GM12878 (cell line): ENCODE results near the gene CEP120. TPM values are rescaled to one million over a fixed set of nuclear protein-coding genes. Genes with fewer than 3 reads are reported as not detected.

Experiments
- ATAC-seq: fragments of 200-7000 bp; cut with Tn5 transposase; 3 replicates; pipeline ENCODE4 v1.9.1; 2020; ENCODE audit warnings: mild to moderate bottlenecking, moderate library complexity
- BruUV-seq: library from RNA; stranded (reverse); fragments of 400-500 nt; replicated peaks from 2 replicates; lab custom pipeline; 2021; lab: Mats Ljungman, UMichigan
- CTCF ChIA-PET: fragments of 300-600 bp; sonication (Branson Sonifier 250); formaldehyde crosslinking; extraction: SDS; loops from one replicate; lab custom pipeline; 2021; ENCODE audit warnings: inconsistent platforms; lab: Yijun Ruan, JAX
- POLR2A ChIA-PET: fragments of 350-600 bp; formaldehyde crosslinking; extraction: SDS; loops from one replicate; lab custom pipeline; 2021; ENCODE audit warnings: inconsistent platforms; lab: Charles Lee
- RAD21 ChIA-PET: fragments of 300-600 bp; sonication (Branson Sonifier 250); formaldehyde crosslinking; loops from one replicate; lab custom pipeline; 2023; ENCODE audit warnings: antibody characterized with exemption; ENCODE audit not compliant: unreplicated experiment; lab: Charles Lee
- SMC1A ChIA-PET: fragments of 300-600 bp; sonication (Branson Sonifier 250); formaldehyde crosslinking; loops from one replicate; lab custom pipeline; 2023; ENCODE audit not compliant: unreplicated experiment, uncharacterized antibody; lab: Charles Lee
- DNase-seq: peaks from one replicate; pipeline ENCODE4 v3.0.0-alpha.2; 2011; ENCODE audit warnings: low read depth, low spot score
- FAIRE-seq: peaks from 3 replicates; lab custom pipeline; 2011; peaks lifted over from hg19 to GRCh38; lab: Jason Lieb, UNC
- H2AFZ ChIP-seq: 2 replicates; pipeline ENCODE4 v1.6.0; 2011; ENCODE audit warnings: low read depth, low read length, control low read depth; ENCODE audit not compliant: control insufficient read depth
- H3K27ac ChIP-seq: 2 replicates; pipeline ENCODE4 v1.5.1; 2011; ENCODE audit warnings: control low read depth; ENCODE audit not compliant: control insufficient read depth, insufficient read depth
- H3K27me3 ChIP-seq, 2 experiments: replicated peaks in 1 of 2; 2 replicates each; pipeline versions ENCODE4 v1.6.0 to v1.6.1; 2011; ENCODE audit warnings: low read length in 1 of 2; ENCODE audit not compliant: control insufficient read depth in 2 of 2, insufficient read depth in 2 of 2
- H3K36me3 ChIP-seq, 2 experiments: 2 replicates each; pipeline ENCODE4 v1.5.1; 2011; ENCODE audit warnings: low read length in 1 of 2; ENCODE audit not compliant: control insufficient read depth in 2 of 2, insufficient read depth in 2 of 2
- H3K4me1 ChIP-seq: 2 replicates; pipeline ENCODE4 v1.6.1; 2011; ENCODE audit warnings: mild to moderate bottlenecking, low read length, moderate library complexity, mixed read lengths; ENCODE audit not compliant: control insufficient read depth, insufficient read depth
- H3K4me2 ChIP-seq: 2 replicates; pipeline ENCODE4 v1.6.0; 2011; ENCODE audit warnings: control low read depth; ENCODE audit not compliant: control insufficient read depth, insufficient read depth
- H3K4me3 ChIP-seq: fragments of 200-600 bp; sonication (generic); 2 replicates; pipeline ENCODE4 v1.5.1; 2016
- H3K79me2 ChIP-seq: 2 replicates; pipeline ENCODE4 v1.6.0; 2011; ENCODE audit warnings: low read length; ENCODE audit not compliant: control insufficient read depth, insufficient read depth
- H3K9ac ChIP-seq: 2 replicates; pipeline ENCODE4 v1.8.0; 2011; ENCODE audit warnings: low read length, control low read depth, mixed read lengths; ENCODE audit not compliant: control insufficient read depth, insufficient read depth
- H3K9me3 ChIP-seq: replicated peaks from 3 replicates; pipeline ENCODE4 v1.5.1; 2011; ENCODE audit warnings: mild to moderate bottlenecking, low read length; ENCODE audit not compliant: control insufficient read depth, insufficient read depth
- H4K20me1 ChIP-seq: 2 replicates; pipeline ENCODE4 v1.6.0; 2011; ENCODE audit not compliant: control insufficient read depth, insufficient read depth
- GATAD2B ChIP-seq: fragments of 450-650 bp; conservative IDR thresholded peaks from 2 replicates; pipeline ENCODE4 v1.6.1; 2017; ENCODE audit warnings: low read depth, mild to moderate bottlenecking, moderate library complexity
- HDAC2 ChIP-seq: fragments of 200-600 bp; sonication (generic); IDR thresholded peaks from 2 replicates; pipeline ENCODE4 v1.6.1; 2017
- MYB ChIP-seq: fragments of 150-350 bp; IDR thresholded peaks from 2 replicates; pipeline ENCODE4 v1.6.1; 2014; ENCODE audit warnings: mild to moderate bottlenecking, low read depth, low read length, borderline replicate concordance
- NR2C1 ChIP-seq: fragments of 450-650 bp; IDR thresholded peaks from 2 replicates; pipeline ENCODE4 v1.6.1; 2017; ENCODE audit warnings: antibody characterized with exemption, mild to moderate bottlenecking, moderate library complexity
- PAX5 ChIP-seq: IDR thresholded peaks from 2 replicates; pipeline ENCODE4 v1.6.1; 2011; ENCODE audit warnings: low read depth, low read length, borderline replicate concordance
- PAX8 ChIP-seq: fragments of 450-650 bp; IDR thresholded peaks from 2 replicates; pipeline ENCODE4 v1.6.1; 2017; ENCODE audit warnings: mild to moderate bottlenecking, moderate library complexity
- POLR2A ChIP-seq: IDR thresholded peaks from 2 replicates; pipeline ENCODE4 v1.6.1; 2011; ENCODE audit warnings: low read depth, mild to moderate bottlenecking, low read length
- POLR2AphosphoS2 ChIP-seq: IDR thresholded peaks from 2 replicates; pipeline ENCODE4 v1.6.1; 2011; ENCODE audit warnings: low read depth, mild to moderate bottlenecking, low read length, improper control_type of control experiment, moderate library complexity
- SMARCA5 ChIP-seq: fragments of 450-650 bp; IDR thresholded peaks from 2 replicates; pipeline ENCODE4 v1.6.1; 2017; ENCODE audit warnings: mild to moderate bottlenecking
- SREBF2 ChIP-seq: IDR thresholded peaks from 2 replicates; pipeline ENCODE4 v1.6.1; 2012; ENCODE audit warnings: mild to moderate bottlenecking, low read length
- SUPT20H ChIP-seq: IDR thresholded peaks from 2 replicates; pipeline ENCODE4 v1.6.1; 2011; ENCODE audit warnings: low read depth, mild to moderate bottlenecking, low read length, moderate library complexity, borderline replicate concordance; ENCODE audit not compliant: control insufficient read depth
- TBL1XR1 ChIP-seq: IDR thresholded peaks from 2 replicates; pipeline ENCODE4 v1.6.1; 2012; ENCODE audit warnings: low read depth, low read length, improper control_type of control experiment
- USF1 ChIP-seq: IDR thresholded peaks from 2 replicates; pipeline ENCODE4 v1.6.1; 2011; ENCODE audit warnings: borderline replicate concordance, low read depth, mild to moderate bottlenecking, moderate library complexity, mixed read lengths, low read length; ENCODE audit not compliant: insufficient read depth; ENCODE audit errors: extremely low read length
- WGBS: methylation state at CpG from one replicate; pipeline ENCODE4 v1.1.6; 2016; ENCODE audit warnings: low lambda C conversion rate; ENCODE audit not compliant: insufficient replicate concordance, insufficient coverage; ENCODE audit errors: missing lambda C conversion rate; 5-methylcytosine and 5-hydroxymethylcytosine counted together
- in situ Hi-C: fragments of 300-500 bp; cut with MboI; formaldehyde crosslinking; loops from 9 replicates; pipeline ENCODE4 v1.14.3; 2018; ENCODE audit warnings: mixed read lengths
- intact Hi-C: fragments of 100-400 bp; cut with micrococcal nuclease; formaldehyde crosslinking; loops from one replicate; pipeline ENCODE4 v1.14.2; 2022; ENCODE audit not compliant: unreplicated experiment
- polyA plus RNA-seq, 11 experiments: library from polyadenylated mRNA; depleted of rRNA in 4 of 11; unstranded in 6 of 11; stranded (reverse) in 5 of 11; fragments of >200 nt; fragmentation: Nextera tagmentation in 4 of 11; fragmentation: Illumina TruSeq in 1 of 11; extraction: Ambion mirVana in 4 of 11; extraction: Trizol in 1 of 11; gene quantifications; 1 replicate in 1 of 11; 2 replicates in 10 of 11; pipeline versions ENCODE4 v1.2.1 to v1.2.3, GENCODE V29; 2011 to 2016; ENCODE audit warnings: inconsistent platforms in 2 of 11, missing spikeins in 2 of 11, low read depth in 1 of 11
- total RNA-seq, 4 experiments: library from RNA; depleted of rRNA in 3 of 4; stranded (reverse); fragments of >200 nt in 3 of 4; fragmentation: Illumina TruSeq in 1 of 4; extraction: Trizol in 1 of 4; gene quantifications; 2 replicates each; pipeline versions ENCODE4 v1.2.1 to v1.2.3, GENCODE V29; 2013 to 2021

The CEP120 gene
- total and polyA plus RNA-seq, 10 of the 15 experiments (the other 5 are each of a cell fraction or from before 2014, with no cell fraction given) = 4.1 to 23.0 (median 13.1) TPM

GRCh38 chr5:123429221-123429954 lies 6.2 kb upstream of the CEP120 start:
- no peaks in the 10 kb centered on the region for H3K79me2 ChIP-seq
- ATAC-seq = no peak
- SMC1A ChIA-PET = no interaction called here
- H3K4me3 ChIP-seq = no peak overlapping the region
- H3K4me1 ChIP-seq = no peaks in the 10 kb centered on the region
- H3K27ac ChIP-seq = no peak overlapping the region
- in situ Hi-C loops (no loop called here), intact Hi-C loops (no loop called here)
- no peaks in the 10 kb centered on the region for H3K27me3 ChIP-seq
- WGBS = 85% methylated on average over 3 of the region's 3 CpGs
- no peak overlapping the region for H2AFZ ChIP-seq
- H3K4me2 ChIP-seq = no peak overlapping the region
- H3K9ac ChIP-seq = no peak overlapping the region
- no peaks in the 10 kb centered on the region for H3K36me3 ChIP-seq
- no peak for FAIRE-seq
- no peaks in the 10 kb centered on the region for H3K9me3 ChIP-seq
- no peak for DNase-seq
- BruUV-seq = no TSS peak
- RAD21 ChIA-PET = interaction anchor here (1.0 kb wide), 1 partner anchor 181 kb away, joined by 5 read pairs; no protein-coding TSS in a partner anchor
- TF ChIP-seq HDAC2 (no peak), GATAD2B (no peak), SREBF2 (no peak), PAX5 (no peak), PAX8 (no peak), MYB (no peak), TBL1XR1 (no peak), SUPT20H (no peak), USF1 (no peak), POLR2AphosphoS2 (no peak), SMARCA5 (no peak), POLR2A (no peak), NR2C1 (no peak)
- TF ChIP-seq, all 136 proteins: peak for 0
- CTCF ChIA-PET = no interaction called here
- no peaks in the 10 kb centered on the region for H4K20me1 ChIP-seq
- POLR2A ChIA-PET = no interaction called here
